ENCODE measurements around the gene DMD.

DNA sequence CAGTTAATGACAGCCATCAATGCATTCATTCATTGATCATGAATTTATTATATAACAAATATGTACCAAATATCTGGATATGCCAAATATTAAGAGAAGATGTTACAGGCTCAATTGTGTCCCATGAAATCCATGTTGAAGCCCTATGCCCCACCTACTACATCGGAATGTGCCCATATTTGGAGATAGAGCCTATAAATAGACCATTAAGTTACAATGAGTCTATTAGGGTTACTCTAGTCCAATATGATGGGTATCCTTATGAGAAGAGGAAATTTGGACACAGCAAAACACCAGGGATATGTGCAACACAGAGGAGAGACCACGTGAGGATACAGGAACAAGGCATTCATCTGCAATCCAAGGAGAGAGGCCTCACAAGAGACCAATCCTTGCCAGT is 634.5 kb downstream of the DMD start:
- TF ChIP-seq, protein P1, sequence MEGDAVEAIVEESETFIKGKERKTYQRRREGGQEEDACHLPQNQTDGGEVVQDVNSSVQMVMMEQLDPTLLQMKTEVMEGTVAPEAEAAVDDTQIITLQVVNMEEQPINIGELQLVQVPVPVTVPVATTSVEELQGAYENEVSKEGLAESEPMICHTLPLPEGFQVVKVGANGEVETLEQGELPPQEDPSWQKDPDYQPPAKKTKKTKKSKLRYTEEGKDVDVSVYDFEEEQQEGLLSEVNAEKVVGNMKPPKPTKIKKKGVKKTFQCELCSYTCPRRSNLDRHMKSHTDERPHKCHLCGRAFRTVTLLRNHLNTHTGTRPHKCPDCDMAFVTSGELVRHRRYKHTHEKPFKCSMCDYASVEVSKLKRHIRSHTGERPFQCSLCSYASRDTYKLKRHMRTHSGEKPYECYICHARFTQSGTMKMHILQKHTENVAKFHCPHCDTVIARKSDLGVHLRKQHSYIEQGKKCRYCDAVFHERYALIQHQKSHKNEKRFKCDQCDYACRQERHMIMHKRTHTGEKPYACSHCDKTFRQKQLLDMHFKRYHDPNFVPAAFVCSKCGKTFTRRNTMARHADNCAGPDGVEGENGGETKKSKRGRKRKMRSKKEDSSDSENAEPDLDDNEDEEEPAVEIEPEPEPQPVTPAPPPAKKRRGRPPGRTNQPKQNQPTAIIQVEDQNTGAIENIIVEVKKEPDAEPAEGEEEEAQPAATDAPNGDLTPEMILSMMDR (IDR thresholded peaks at IDR 0.05; ENCODE audit: low read depth, low read length), result no peak
- TF ChIP-seq POLR2A (IDR thresholded peaks at IDR 0.05; ENCODE audit: extremely low read depth, insufficient read length) (no peak), MAX (IDR thresholded peaks at IDR 0.05; ENCODE audit: low read depth, low read length) (no peak), MYC (IDR thresholded peaks at IDR 0.05; ENCODE audit: low read depth, low read length) (no peak)

Measured in NB4 (cell line).